Endothelial cell of umbilical vein (primary cell): ENCODE results near the gene OR2AJ1.

Experiments
- POLR2A ChIP-seq: IDR thresholded peaks from 2 replicates; pipeline ENCODE4 v1.6.1; 2012; ENCODE audit warnings: low read depth, mild to moderate bottlenecking, control low read depth, low read length
- POLR2AphosphoS5 ChIP-seq: IDR thresholded peaks from 2 replicates; pipeline ENCODE4 v1.6.1; 2012; ENCODE audit warnings: low read depth, mild to moderate bottlenecking, control low read depth, low read length, moderate library complexity; ENCODE audit not compliant: insufficient read depth

GRCh38 chr1:247964933-247965332 is 40.2 kb downstream of the OR2AJ1 start, which contains the start of gene OR2AK2:
- TF ChIP-seq POLR2A = no peak
- no peak for TF ChIP-seq POLR2AphosphoS5
